Suppressor macrophage treated with lipopolysaccharide for 1 hour (primary cell): ENCODE data around the gene STAM2.
"Not testable (repeated sequence)": the region's sequence is repeated elsewhere in the genome, so short reads cannot be mapped to it uniquely, and the experiment has no call there.

Experiments used
- DNase-seq, 3 donors: peaks; one replicate each; pipeline ENCODE4 v3.0.0-alpha.2; 2020 to 2022

Gene STAM2

DNA sequence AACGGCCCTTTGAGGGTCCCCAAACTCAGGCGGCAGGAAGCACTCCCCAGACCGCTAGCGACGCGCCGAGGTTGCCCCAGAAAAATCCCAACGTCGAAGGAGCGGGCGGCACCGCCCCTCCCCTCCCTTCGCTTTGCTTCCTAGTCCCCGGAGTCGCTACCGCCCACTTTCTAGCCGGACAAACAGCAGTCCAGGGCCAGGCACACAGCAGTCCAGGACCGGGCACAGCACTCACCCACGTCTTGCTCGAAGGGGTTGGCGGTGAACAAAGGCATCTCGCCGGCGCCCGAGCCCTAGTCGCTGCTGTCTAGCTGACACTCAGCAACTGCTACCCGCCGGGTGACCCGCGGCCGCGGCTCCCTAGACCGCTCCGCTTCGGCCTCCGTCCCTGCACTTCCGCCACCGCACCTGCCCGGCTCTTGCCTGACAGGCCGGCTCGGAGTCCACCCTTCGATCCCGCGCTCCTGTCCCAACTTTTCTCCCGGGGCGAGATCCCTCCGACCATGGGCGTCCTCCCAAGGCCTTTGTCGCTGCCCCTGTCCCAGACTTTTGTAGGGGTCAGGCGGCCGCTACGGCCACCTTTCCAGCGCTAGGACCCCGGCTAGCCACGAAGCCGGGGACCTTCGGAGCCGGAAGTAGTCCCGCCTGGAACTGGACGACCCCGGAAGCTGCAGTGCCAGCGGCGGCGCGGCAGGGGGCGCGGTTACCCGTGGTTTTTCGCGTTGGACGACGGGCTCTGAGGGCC lies at the start of gene STAM2:
Gene STAM2, minus strand, starts transcription at position 396 of the 745 bp plus-strand sequence. Its CDS starts 121 bp downstream, at position 275.
- peak; percentile 93 to 95 (median 95) for DNase-seq

DNA sequence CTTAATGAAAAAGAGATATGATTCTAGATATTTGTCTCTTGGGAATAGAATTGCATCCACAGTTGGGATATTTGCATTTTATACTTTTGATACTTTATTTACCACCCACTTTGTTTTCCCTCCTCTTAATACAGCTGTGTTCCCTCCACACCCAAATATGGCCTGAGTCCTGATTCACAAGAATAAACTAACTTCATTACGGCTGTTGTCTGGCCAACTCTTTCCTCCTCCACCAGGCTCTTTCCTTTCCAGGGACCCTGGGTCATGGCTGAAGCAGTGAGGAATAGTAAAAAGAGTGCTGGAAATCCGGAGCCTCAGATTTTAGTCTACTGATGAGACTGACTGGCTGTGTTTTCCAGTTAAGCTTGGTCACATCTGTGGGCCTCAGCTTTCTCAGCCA lies 48.4 kb upstream of the STAM2 start:
- no peak for DNase-seq

DNA sequence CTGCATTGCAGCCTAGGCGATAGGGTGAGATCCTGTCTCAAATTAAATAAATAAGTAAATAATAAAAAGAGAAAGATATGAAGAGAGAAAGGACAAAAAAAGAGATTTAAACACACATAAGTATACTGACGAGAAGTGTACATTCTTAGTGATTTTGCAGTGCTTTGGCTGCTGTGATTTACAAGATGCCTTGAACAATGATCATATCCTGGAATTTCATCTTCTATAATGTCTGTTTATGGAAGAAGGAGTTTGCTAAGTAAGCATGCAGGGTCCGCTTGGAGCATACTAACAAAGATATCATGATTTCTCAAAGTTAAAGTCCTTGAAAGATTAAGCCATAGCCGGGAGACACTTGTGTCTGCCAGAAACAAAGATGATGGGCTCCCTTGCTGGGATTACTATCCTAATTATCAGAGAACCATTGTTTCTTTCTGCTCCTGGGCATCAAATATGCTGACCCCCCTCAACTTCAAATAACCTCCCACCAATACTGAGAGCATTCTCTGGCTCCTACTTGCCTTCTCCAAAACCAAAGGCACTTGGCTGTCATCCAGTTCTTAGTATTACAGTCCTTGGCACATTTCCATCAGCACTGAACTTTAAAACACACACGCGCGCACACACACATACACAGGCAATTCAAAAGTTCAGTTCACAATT lies 47.5 kb upstream of the STAM2 start:
- DNase-seq: peak; percentile 32 to 47 (median 38)

DNA sequence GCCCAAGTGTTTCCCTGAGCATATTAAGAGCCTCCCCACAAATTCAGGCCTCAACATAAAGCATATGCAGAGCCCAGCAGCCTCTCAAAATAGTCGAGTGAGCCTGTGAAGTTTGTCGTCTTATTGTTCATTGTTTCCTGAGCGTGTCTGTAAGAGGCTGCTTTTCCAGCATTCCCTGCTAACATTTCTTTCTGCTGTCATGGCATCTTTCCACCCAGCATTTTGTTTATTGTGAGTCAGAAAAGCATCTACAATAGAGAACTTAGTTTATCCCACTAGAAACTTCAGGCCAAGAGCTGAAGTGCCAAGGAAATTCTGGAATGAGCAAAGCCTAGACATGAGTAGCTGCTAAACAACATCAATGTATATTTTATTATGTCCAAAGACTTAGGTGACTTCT lies 46.3 kb upstream of the STAM2 start:
- no peak for DNase-seq

DNA sequence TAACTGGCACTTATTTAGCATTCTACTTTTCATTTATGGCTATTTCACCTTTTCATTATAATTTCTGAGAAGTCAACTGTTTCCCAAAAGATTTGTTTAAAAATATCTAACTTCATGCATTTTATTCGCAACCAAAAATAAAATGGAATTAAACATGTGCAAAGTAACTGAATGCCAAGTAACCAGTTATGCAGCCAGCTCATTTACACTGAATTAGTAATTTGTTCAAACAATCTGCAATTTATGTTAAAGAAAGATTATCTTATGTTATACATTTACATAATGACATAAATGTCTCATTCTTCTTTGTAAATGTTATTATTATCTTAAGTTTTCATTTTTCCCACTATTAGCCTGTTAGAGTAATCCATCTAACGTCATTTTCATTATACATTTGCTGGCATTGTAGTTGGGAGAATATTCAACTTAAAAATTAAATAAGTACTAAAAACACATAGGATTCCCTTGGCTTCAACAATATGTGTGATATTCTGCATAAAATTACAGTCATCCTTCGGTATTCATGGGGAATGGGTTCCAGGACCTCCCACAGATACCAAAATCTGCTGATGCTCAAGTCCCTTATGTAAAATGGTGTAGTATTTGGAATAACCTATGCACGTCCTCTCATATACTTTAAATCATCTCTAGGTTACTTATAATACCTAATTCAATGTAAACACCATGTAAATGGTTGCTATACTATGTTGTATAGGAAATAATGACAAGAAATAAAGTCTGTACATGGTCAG lies 43.7 kb upstream of the STAM2 start:
- no peak for DNase-seq

DNA sequence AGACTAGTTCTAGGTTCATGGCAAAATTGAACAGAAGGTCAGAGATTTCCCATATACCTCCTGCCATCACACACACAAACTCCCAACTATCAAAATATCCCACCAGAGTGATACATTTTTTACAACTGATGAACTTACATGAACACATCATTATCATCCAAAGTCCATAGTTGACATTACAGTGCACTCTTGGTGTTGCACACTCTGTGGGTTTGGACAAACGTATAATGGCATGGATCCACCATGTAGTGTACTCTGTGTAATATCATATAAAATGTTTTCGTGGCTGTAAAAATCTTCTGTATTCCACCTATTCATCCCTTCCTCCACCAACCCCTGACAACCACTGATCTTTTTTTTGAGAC lies 25.9 kb upstream of the STAM2 start:
- no peak for DNase-seq

DNA sequence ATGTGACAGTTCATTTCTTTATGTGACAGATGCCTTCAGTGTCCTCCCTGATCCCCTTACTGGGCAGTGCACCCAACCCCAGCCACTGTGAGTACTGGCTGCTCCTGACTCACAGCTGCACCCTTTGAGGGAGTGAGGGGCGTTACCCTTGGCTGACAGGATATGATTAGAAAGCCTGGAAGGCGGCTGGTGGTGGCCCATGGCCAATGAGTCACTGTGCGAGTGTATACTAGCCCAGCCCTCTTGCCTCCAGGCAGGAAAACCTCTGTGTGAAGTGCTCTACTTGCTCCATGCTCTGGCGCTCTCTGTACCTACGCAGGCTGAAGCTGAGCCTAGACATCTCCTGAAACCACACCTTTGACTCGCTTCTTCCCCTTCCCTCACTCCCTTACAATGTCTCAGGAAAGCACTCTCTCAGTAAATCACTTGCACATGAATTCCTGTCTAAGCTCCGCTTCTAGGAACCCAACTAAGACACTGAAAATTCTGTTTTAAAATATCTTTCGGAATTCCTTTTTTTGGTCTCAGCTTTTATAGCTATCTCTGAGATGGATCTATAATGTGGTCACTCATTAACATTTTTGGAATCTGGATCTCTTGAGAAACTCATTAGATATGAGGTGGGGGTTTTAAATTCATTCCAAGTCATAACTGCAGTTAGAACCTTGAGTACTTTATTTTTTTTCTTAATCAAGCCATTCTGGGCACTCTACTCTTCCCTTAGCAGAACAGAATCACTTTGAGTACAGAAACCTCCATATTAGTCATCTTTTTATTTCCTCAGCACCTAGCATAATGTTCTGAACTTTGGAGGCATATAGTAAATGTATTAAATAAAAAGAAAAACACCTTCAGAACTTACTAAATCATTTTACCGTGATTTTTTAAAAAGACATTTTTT lies 25.3 kb upstream of the STAM2 start:
- DNase-seq: peak; percentile 90 to 93 (median 92)

DNA sequence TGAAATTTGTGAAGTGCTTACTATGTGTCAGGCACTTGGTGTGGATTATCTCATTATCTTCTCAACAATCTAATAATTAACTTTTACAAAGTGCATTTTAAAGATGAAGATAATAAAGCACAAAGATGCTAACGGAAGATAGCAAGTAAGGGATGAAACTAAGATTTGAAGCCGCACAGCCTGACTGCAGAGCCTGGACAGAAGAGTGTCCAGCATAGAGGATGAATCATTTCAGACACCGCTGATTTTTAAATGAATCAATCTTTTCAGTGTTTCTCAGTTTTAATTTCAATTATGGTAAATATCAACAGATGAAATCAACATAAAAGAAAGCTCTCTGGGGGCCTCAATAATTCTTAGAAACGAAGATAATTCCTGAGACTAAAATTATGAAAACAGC lies 24.5 kb upstream of the STAM2 start:
- DNase-seq: no peak

DNA sequence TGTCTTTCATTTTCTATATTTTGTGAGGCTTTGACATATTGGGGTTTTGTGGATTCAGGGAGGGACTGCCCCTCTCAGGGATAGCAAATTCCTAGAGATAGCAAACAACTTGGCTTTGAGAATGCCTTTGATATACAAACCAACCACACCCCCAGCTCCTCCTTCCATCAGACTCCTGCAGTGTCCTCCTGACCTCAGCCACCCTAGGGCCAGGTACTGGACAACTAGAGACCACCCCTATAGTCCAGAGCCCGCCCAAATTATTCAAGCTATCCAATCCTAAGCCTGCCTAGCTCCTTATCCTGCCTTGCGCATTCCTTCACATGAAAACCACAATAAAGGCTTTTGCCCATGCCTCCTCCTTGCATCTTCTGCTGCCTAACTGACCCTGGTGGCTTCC lies 22.9 kb upstream of the STAM2 start:
- no peak for DNase-seq

DNA sequence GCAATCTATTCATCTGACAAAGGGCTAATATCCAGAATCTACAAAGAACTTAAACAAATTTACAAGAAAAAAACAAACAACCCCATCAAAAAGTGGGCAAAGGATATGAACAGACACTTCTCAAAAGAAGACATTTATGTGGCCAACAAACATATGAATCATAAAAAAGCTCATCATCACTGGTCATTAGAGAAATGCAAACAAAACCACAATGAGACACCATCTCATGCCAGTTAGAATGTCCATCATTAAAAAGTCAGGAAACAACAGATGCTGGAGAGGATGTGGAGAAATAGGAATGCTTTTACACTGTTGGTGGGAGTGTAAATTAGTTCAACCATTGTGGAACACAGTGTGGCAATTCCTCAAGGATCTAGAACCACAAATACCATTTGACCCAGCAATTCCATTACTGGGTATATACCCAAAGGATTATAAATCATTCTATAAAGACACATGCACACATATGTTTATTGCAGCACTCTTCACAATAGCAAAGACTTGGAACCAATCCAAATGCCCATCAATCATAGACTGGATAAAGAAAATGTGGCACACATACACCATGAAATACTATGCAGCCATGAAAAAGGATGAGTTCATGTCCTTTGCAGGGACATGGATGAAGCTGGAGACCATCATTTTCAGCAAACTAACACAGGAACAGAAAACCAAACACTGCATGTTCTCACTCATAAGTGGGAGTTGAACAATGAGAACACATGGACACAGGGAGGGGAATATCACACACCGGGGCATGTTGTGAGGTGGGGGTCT lies 22.1 kb upstream of the STAM2 start:
- DNase-seq: not testable (repeated sequence)

DNA sequence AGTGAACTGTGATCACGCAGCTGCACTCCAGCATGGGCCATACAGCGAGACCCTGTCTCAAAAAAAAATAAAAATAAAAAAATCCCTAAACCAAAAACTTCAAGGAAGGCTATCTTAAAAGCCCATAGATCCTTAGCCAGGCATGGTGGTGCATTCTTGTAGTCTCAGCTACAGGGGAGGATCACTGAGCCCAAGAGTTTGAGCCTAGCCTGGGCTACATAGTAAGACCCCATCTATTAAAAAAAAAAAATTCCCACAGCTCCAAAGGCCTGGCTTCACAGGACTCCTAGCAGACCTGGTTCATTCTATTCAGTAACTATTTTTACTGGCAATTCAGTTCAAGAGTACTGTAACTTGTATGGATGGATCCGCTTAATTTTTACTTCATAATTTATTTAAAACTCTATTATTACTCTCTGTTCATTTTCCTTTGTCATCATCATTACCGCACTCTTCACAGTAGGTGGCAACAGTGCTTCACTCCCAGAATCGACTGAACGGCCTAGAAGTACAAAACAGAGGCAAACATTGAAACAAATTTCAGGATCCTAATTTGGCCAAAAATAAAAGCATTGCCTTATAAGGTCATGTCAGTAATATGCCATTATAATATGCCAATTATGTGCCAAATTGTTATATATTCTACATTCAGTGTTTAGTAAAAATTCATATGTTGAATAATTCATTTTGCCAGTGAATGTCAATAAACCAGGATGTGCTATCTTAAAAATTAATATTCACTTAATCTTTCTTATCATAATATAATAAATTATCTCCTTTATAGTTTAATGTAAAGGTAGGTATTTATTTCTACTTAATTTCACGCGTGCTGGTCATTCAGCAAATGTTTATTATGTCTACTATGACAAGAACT lies 14.3 kb upstream of the STAM2 start:
- peak; percentile 70 to 85 (median 83) for DNase-seq

DNA sequence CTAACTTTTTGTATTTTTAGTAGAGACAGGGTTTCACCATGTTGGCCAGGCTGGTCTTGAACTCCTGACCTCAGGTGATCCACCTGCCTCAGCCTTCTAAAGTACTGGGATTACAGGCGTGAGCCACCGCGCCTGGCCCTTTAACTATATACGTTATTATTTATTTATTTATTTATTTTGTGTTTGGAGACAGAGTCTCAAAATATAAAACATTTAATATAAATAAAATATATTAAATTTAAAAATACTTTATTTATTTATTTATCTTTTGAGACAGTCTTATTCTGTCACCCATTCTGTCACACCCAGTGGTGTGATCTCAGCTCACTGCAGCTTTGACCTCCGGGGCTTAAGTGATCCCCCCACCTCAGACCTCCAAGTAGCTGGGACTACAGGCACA lies 11.2 kb upstream of the STAM2 start:
- DNase-seq: not testable (repeated sequence)

DNA sequence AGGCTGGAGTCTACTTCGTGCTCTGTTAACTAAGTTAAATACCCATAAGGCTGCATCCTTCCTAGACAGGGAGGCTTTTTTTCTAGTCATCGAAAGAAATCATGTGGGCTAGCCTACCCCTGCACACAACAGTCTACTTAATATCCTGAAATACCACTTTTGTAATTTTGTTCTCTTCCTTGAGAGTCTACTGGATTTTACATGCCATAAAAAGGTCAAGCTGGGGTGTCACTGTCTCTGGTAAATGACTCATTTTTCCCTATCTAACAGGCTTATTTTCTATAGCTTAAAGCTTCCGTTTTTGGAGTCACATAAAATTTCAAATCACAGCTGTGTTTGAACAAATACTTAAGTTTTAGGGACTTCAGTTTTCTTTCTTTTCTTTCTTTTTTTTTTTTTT lies 10.7 kb upstream of the STAM2 start:
- DNase-seq: peak in 2 of 3 donors; percentile 22 to 41

DNA sequence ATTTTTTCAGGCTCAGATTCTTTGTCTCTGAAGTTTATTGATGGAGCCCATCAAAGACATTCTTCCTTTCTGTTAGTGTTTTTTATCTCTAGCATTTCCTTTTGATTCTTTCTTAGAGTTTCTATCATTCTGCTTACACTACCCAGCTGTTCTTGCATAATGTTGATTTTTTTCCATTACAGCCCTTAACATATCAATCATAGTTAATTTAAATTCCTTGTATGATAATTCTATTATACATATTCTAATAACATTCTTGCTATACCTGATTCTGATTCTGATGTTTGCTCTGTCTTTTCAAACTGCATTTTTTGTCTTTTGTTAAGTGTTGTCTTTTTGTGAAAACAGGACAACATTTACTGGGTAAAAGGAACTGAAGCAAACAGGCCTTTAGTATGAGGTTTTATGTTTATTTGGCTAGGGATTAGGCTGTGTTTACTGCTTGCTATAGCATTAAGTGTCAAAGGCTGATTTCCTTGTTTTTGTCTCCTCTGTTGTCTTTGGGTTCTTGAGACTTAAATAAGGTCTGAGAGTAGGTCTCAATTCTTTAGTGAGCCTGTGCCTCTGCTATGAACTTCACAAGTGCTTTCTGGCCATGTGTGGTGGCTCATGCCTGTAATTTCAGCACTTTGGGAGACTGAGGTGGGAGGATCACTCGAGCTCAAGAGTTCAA lies 8.0 kb upstream of the STAM2 start:
- no peak for DNase-seq

DNA sequence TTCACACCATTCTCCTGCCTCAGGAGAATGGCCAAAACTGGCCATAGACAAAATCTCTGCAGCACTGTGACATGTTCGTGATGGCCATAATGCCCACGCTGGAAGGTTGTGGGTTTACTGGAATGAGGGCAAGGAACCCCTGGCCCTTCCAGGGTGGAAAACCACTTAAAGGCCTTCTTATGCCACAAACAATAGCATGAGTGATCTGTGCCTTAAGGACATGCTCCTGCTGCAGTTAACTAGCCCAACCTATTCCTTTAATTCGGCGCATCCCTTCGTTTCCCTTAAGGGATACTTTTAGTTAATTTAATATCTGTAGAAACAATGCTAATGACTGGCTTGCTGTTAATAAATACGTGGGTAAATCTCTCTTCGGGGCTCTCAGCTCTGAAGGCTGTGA lies 2.1 kb upstream of the STAM2 start:
- not testable (repeated sequence) for DNase-seq

DNA sequence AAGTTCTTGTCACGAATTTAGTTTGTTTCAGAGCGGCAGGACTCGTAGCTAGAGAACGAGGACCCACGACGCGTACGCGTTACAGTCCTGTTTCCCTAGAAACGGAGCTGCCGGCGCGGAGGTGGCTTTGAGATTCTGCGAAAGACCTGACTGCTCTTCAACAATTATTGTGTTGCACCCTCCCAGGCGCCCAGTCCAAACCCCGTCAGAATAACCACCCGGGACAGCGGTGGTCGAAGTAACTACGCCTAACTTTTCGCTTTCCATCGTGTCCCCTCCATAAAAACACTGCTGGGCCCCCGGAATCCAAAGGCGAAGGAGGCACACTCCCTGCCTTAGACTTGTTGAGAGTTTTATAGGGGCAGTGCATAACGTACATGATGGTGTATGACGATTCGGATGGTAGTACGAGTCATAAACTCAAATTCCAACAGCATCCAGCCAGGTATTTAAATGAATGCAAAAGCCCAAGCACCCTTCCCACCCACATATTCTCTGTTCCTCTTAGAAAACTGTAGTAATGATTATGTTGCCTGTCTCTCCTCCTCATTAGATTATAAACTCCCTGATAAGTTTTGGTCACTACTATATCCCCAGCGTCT lies 651 bp upstream of the STAM2 start:
- DNase-seq: peak; percentile 31 to 60 (median 39)

DNA sequence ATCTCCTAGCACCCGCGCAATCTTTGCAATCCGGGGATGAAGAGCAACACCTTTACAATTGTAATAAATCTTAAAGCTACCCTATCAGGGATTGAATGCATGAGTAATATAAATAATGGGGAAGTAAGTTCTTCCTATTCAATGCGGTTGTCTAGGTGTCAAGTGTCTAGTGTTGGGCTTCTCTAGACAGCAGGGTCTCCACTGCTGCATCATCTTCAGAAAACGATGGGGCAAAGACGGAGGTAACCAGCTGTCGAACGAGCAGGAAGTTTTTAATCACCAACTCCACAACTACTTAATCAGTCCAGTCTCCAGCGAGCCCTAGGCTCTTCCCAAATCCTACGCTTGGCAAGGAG lies 573 bp downstream of the STAM2 start:
- DNase-seq: peak in 2 of 3 donors; percentile 27 to 34

DNA sequence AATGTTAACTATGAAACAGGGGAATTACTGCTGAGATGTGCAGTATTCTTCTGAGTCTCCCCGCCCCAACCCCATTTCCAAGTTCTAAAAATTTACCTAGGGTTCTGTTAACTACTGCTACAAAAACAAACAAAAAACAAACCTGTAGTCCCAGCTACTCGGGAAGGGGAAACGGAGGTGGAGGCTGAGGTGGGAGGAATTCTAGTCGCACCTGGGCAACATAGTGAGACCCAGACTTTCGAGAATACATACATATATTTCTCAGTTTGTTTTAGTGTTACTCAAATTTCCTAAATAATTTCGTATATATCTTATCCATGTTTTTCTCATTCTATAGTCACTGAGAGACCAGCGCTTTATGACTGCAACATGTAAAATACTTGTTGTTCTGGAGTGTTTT lies 989 bp downstream of the STAM2 start:
- no peak for DNase-seq

DNA sequence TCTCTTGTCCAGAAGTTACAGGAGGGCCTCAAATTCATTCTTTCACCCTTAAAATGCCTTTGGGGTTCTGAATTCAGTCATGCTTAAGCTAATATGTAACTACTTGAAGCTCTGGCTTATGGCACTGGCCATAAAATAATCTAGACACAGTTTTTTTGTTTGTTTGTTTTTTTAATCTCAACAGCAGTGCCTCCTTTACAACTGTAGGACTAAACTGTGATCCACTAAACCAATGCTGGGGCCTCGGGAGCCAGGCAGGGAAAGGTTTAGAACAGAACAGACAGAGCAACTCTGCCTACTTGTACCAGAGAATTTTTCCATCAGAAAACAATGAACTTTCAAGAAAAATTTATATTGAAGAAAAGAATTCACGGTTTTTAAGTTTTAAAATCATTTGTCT lies 1.7 kb downstream of the STAM2 start:
- no peak for DNase-seq

DNA sequence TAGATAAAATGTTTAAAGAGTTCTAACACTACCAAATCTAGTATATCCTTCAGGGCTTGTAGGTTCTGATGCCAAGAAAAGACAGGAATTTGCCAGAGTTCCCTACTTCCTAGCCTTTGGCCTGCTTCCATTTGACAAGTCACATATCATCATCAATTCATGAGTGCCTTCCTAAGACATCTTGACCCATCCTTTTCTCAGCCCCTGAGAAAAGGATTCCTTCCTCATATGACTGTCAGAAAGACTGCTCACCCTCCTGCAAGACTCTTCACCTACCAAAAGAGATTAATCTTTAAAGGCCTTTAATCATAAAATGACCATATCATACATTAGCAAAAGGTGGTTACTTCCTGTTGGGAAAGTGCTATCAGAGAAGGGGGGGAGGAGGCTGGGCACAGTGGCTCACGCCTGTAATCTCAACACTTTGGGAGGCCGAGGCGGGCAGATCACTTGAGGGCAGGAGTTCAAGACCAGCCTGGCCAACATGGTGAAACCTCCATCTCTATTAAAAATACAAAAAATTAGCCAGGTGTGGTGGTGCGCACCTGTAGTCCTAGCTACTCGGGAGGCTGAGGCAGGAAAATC lies 3.3 kb downstream of the STAM2 start:
- DNase-seq: not testable (repeated sequence)
